Measurements from ENCODE around the gene UFD1. TPM values are rescaled to one million over a fixed set of nuclear protein-coding genes. Genes with fewer than 3 reads are reported as not detected.

UFD1 gene
- total and polyA plus RNA-seq, 2 of the 4 experiments (the other 2 are of a cell fraction) = 149 to 152 TPM

DNA sequence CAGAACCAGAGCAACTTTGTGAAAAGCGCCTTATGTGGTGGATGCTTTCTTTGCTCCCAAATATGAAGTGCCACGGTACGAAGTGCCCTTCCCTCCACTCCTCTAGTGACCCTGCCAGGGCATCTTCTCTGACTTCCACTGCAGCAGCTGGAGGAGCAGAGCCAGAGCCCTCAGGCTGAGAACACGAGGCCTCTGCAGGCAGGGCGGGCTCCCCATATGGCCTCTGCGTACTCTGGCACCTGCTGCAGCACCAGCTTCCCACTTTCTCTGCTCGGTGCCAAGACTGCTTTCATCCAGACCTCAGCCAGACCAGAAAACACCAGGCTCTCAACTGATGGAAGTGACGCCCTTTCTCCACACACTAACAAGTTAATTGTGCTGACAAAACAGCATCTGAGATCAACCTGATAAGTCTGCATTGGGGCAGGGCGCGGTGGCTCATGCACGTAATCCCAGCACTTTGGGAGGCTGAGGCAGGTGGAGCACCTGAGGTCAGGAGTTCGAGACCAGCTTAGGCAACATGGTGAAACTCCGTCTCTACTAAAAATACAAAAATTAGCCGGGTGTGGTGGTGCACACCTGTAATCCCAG lies 12.8 kb downstream of the UFD1 start:
- no peak overlapping the region for H4K8ac ChIP-seq (ENCODE audit: low read depth in 2 of 2, low read length in 2 of 2)
- peaks cover 63% of the 10 kb centered on the region for H3K36me3 ChIP-seq (ENCODE audit: control insufficient read depth, insufficient read depth, low read length)
- H4K20me1 ChIP-seq (ENCODE audit: insufficient read depth, low read length) = peaks cover 28% of the 10 kb centered on the region
- dilution Hi-C loops (cut with HindIII; ENCODE audit: low sequenced_read_pairs, unreplicated experiment) (no loop called here), intact Hi-C loops (cut with micrococcal nuclease) (no loop called here), in situ Hi-C loops (cut with MboI; ENCODE audit: low sequenced_read_pairs) (no loop called here)
- H4K5ac ChIP-seq (ENCODE audit: low read depth, low read length) = no peak overlapping the region
- H2BK15ac ChIP-seq (ENCODE audit: low read depth, low read length) = no peak overlapping the region
- no peak for DNase-seq
- H2BK5ac ChIP-seq (ENCODE audit: low read depth, low read length, poor library complexity, severe bottlenecking) = no peak overlapping the region
- no peak overlapping the region for H3K14ac ChIP-seq (replicated peaks; ENCODE audit: low read depth, low read length)
- no peaks in the 10 kb centered on the region for H3K9me3 ChIP-seq (ENCODE audit: control insufficient read depth, insufficient read depth, low read length)
- H4K91ac ChIP-seq (ENCODE audit: insufficient read depth, low read depth, low read length) = no peak overlapping the region
- TF ChIP-seq NFE2L2 (IDR thresholded peaks at IDR 0.05; ENCODE audit: low read depth, low read length) = no peak
- no peak for TF ChIP-seq MAZ (IDR thresholded peaks at IDR 0.05; ENCODE audit: borderline replicate concordance, low read depth, low read length)
- TF ChIP-seq SMC3 (IDR thresholded peaks at IDR 0.05; ENCODE audit: low read depth, low read length) = no peak
- no peak for TF ChIP-seq CHD1 (IDR thresholded peaks at IDR 0.05; ENCODE audit: low read depth, low read length)
- TF ChIP-seq RCOR1 (IDR thresholded peaks at IDR 0.05; ENCODE audit: insufficient replicate concordance, low read length) = no peak
- TF ChIP-seq FOS (IDR thresholded peaks at IDR 0.05; ENCODE audit: low read depth, low read length) = no peak
- TF ChIP-seq, protein P1, sequence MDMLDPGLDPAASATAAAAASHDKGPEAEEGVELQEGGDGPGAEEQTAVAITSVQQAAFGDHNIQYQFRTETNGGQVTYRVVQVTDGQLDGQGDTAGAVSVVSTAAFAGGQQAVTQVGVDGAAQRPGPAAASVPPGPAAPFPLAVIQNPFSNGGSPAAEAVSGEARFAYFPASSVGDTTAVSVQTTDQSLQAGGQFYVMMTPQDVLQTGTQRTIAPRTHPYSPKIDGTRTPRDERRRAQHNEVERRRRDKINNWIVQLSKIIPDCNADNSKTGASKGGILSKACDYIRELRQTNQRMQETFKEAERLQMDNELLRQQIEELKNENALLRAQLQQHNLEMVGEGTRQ (IDR thresholded peaks at IDR 0.05; ENCODE audit: low read depth, low read length) = no peak
- TF ChIP-seq, protein P2, sequence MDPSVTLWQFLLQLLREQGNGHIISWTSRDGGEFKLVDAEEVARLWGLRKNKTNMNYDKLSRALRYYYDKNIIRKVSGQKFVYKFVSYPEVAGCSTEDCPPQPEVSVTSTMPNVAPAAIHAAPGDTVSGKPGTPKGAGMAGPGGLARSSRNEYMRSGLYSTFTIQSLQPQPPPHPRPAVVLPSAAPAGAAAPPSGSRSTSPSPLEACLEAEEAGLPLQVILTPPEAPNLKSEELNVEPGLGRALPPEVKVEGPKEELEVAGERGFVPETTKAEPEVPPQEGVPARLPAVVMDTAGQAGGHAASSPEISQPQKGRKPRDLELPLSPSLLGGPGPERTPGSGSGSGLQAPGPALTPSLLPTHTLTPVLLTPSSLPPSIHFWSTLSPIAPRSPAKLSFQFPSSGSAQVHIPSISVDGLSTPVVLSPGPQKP (IDR thresholded peaks at IDR 0.05; ENCODE audit: borderline replicate concordance, low read depth, low read length) = no peak
- no peak for TF ChIP-seq MXI1 (IDR thresholded peaks at IDR 0.05; ENCODE audit: borderline replicate concordance, low read depth, low read length)
- no peak for TF ChIP-seq RAD21 (IDR thresholded peaks at IDR 0.05; ENCODE audit: low read length)
- no peak for TF ChIP-seq RFX5 (IDR thresholded peaks at IDR 0.05; ENCODE audit: low read depth, low read length)
- TF ChIP-seq, protein P3, sequence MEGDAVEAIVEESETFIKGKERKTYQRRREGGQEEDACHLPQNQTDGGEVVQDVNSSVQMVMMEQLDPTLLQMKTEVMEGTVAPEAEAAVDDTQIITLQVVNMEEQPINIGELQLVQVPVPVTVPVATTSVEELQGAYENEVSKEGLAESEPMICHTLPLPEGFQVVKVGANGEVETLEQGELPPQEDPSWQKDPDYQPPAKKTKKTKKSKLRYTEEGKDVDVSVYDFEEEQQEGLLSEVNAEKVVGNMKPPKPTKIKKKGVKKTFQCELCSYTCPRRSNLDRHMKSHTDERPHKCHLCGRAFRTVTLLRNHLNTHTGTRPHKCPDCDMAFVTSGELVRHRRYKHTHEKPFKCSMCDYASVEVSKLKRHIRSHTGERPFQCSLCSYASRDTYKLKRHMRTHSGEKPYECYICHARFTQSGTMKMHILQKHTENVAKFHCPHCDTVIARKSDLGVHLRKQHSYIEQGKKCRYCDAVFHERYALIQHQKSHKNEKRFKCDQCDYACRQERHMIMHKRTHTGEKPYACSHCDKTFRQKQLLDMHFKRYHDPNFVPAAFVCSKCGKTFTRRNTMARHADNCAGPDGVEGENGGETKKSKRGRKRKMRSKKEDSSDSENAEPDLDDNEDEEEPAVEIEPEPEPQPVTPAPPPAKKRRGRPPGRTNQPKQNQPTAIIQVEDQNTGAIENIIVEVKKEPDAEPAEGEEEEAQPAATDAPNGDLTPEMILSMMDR (conservative IDR thresholded peaks at IDR 0.05; ENCODE audit: low read depth, low read length) = no peak
- TF ChIP-seq MAFK (IDR thresholded peaks at IDR 0.05; ENCODE audit: low read depth, low read length) = no peak
- TF ChIP-seq BHLHE40 (IDR thresholded peaks at IDR 0.05; ENCODE audit: low read depth, low read length) = no peak
- no peak overlapping the region for H3K4ac ChIP-seq (ENCODE audit: low read depth, low read length)
- no peak overlapping the region for H3K4me2 ChIP-seq (ENCODE audit: low read depth, low read length)
- H3K27ac ChIP-seq (ENCODE audit: insufficient read depth, low read length) = no peak overlapping the region
- no TSS peak for BruUV-seq (replicated peaks)
- H2AFZ ChIP-seq (replicated peaks; ENCODE audit: low read length, poor library complexity) = no peak overlapping the region
- no peak overlapping the region for H2BK20ac ChIP-seq (ENCODE audit: low read depth, low read length)
- WGBS, 2 experiments (ENCODE audit: extremely low coverage in 2 of 2, insufficient read length in 1 of 2) = no CpG with 5 or more reads among the region's 14 CpGs
- peaks cover 8% of the 10 kb centered on the region; the same call in 1 of the 2 replicates for H3K4me1 ChIP-seq (ENCODE audit: control insufficient read depth, insufficient read depth, low read length)
- no peak for ATAC-seq (ENCODE audit: low read depth)
- H3K4me3 ChIP-seq (ENCODE audit: insufficient read depth, low read depth, low read length) = no peak overlapping the region
- no peak overlapping the region for H2AK5ac ChIP-seq (ENCODE audit: low read depth, low read length)
- no peak overlapping the region for H2BK120ac ChIP-seq (ENCODE audit: low read depth, low read length)
- no peak overlapping the region for H2AK9ac ChIP-seq (replicated peaks; ENCODE audit: low read depth, low read length, poor library complexity)
- no peak overlapping the region for H3K9ac ChIP-seq (ENCODE audit: low read depth, low read length)
- peaks cover 8 to 38% of the 10 kb centered on the region in 2 experiments for H3K79me1 ChIP-seq (ENCODE audit: low read depth in 1 of 2, low read length in 2 of 2)
- CTCF ChIA-PET = no interaction called here
- no peaks in the 10 kb centered on the region for H3K27me3 ChIP-seq (ENCODE audit: control insufficient read depth, insufficient read depth, low read length)
- H3K18ac ChIP-seq (ENCODE audit: low read depth, low read length) = no peak overlapping the region
- no peak overlapping the region for H3K56ac ChIP-seq (ENCODE audit: extremely low read depth, insufficient read depth, low read length)
- POLR2A ChIA-PET (ENCODE audit: unreplicated experiment) = no interaction called here
- H3K9me1 ChIP-seq (ENCODE audit: insufficient read depth, low read length) = peaks cover 14% of the 10 kb centered on the region
- H3K23ac ChIP-seq (ENCODE audit: low read depth, low read length) = no peak overlapping the region
